Neural progenitor cell (in vitro differentiated cells): ENCODE data around the gene DMRTC1B. TPM values are rescaled to one million over a fixed set of nuclear protein-coding genes. Genes with fewer than 3 reads are reported as not detected.
"Not testable (repeated sequence)": the region's sequence is repeated elsewhere in the genome, so short reads cannot be mapped to it uniquely, and the experiment has no call there.

Experiments used
- DNase-seq: peaks from one replicate; pipeline ENCODE4 v3.0.0-alpha.2; 2016; ENCODE audit warnings: low spot score
- H2AFZ ChIP-seq: fragments of 200-600 bp; sonication (generic); replicated peaks from 2 replicates; pipeline ENCODE4 v1.6.1; 2016; ENCODE audit warnings: antibody characterized with exemption
- H3F3A ChIP-seq: fragments of 200-600 bp; sonication (generic); 2 replicates; pipeline ENCODE4 v1.6.1; 2016; ENCODE audit warnings: antibody characterized with exemption, low read depth
- H3K27ac ChIP-seq: fragments of 200-600 bp; sonication (generic); 2 replicates; pipeline ENCODE4 v1.5.1; 2016; ENCODE audit warnings: mild to moderate bottlenecking
- H3K27me3 ChIP-seq: fragments of 200-600 bp; sonication (generic); 2 replicates; pipeline ENCODE4 v1.6.1; 2016; ENCODE audit warnings: mild to moderate bottlenecking, moderate library complexity
- H3K36me3 ChIP-seq: fragments of 200-600 bp; sonication (generic); 2 replicates; pipeline ENCODE4 v1.5.1; 2016
- H3K4me1 ChIP-seq: fragments of 200-600 bp; sonication (generic); 2 replicates; pipeline ENCODE4 v1.6.1; 2016; ENCODE audit warnings: mixed run types
- H3K4me2 ChIP-seq: fragments of 200-600 bp; sonication (generic); 2 replicates; pipeline ENCODE4 v1.6.1; 2016
- H3K4me3 ChIP-seq: fragments of 200-600 bp; sonication (generic); 2 replicates; pipeline ENCODE4 v1.5.1; 2016
- H3K79me2 ChIP-seq: fragments of 200-600 bp; sonication (generic); 2 replicates; pipeline ENCODE4 v1.6.1; 2016; ENCODE audit warnings: low read depth
- H3K9ac ChIP-seq: fragments of 200-600 bp; sonication (generic); 2 replicates; pipeline ENCODE4 v1.6.1; 2016
- H3K9me3 ChIP-seq: fragments of 200-600 bp; sonication (generic); 2 replicates; pipeline ENCODE4 v1.5.1; 2016; ENCODE audit warnings: low read depth
- H4K20me1 ChIP-seq: fragments of 200-600 bp; sonication (generic); 2 replicates; pipeline ENCODE4 v1.6.1; 2016; ENCODE audit warnings: low read depth
- H3K27ac Mint-ChIP-seq: 3 replicates; pipeline ENCODE4 v1.8.0; 2021; ENCODE audit warnings: mixed read lengths
- H3K27me3 Mint-ChIP-seq: 2 replicates; pipeline ENCODE4 v1.8.0; 2022; ENCODE audit warnings: low read depth, mild to moderate bottlenecking, inconsistent platforms, moderate library complexity, mixed read lengths; ENCODE audit not compliant: insufficient read depth
- H3K36me3 Mint-ChIP-seq: 3 replicates; pipeline ENCODE4 v1.8.0; 2021; ENCODE audit warnings: mixed read lengths
- H3K4me1 Mint-ChIP-seq: 3 replicates; pipeline ENCODE4 v1.8.0; 2021; ENCODE audit warnings: mixed read lengths
- H3K4me3 Mint-ChIP-seq: 3 replicates; pipeline ENCODE4 v1.8.0; 2021; ENCODE audit warnings: mild to moderate bottlenecking, moderate library complexity, mixed read lengths
- H3K9me3 Mint-ChIP-seq: 3 replicates; pipeline ENCODE4 v1.8.0; 2020; ENCODE audit warnings: mixed read lengths
- total RNA-seq: library from RNA; depleted of rRNA; stranded (reverse); fragments of >200 nt; gene quantifications from 2 replicates; pipeline ENCODE4 v1.2.3, GENCODE V29; 2015; ENCODE audit warnings: low replicate concordance

The DMRTC1B gene
- total RNA-seq, 1 donor from 2014 or later = not detected

GRCh38 chrX:72760454-72760853 lies 16.2 kb upstream of the DMRTC1B start:
- H3K4me3 ChIP-seq, H3K36me3 ChIP-seq, H3K9ac ChIP-seq, H3K9me3 Mint-ChIP-seq, H3K79me2 ChIP-seq, H3F3A ChIP-seq, H3K36me3 Mint-ChIP-seq, H3K4me1 ChIP-seq, H3K4me3 Mint-ChIP-seq, H4K20me1 ChIP-seq, DNase-seq, H3K4me1 Mint-ChIP-seq, H3K27ac Mint-ChIP-seq, H3K27me3 Mint-ChIP-seq, H2AFZ ChIP-seq, H3K4me2 ChIP-seq, H3K27ac ChIP-seq, H3K9me3 ChIP-seq, H3K27me3 ChIP-seq: not testable (repeated sequence)

DNA sequence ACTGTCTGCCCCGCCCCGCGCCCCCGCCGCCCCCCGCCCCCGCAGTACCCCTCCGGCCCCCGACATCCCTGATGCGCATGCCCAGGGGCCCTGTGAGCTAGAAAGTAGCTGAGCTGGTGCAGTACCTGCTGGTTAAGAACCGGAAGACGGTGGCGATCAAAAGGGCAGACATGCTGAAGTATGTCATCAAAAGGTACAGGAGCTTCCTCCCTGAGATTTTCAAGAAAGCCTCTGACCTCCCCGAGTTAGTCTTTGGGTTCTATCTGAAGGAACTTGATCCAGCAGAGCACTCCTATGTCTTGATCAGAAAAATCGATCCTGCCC lies 739 bp downstream of the DMRTC1B start:
- not testable (repeated sequence) for H3K27me3 ChIP-seq, H3K4me3 Mint-ChIP-seq, H3K9me3 Mint-ChIP-seq, H3K27ac ChIP-seq, H3K27me3 Mint-ChIP-seq, H2AFZ ChIP-seq, H3K36me3 Mint-ChIP-seq, DNase-seq, H3K4me2 ChIP-seq, H3K36me3 ChIP-seq, H3K27ac Mint-ChIP-seq, H3K9me3 ChIP-seq, H3K4me1 ChIP-seq, H3K9ac ChIP-seq, H3K4me1 Mint-ChIP-seq, H3F3A ChIP-seq, H3K79me2 ChIP-seq, H4K20me1 ChIP-seq, H3K4me3 ChIP-seq

DNA sequence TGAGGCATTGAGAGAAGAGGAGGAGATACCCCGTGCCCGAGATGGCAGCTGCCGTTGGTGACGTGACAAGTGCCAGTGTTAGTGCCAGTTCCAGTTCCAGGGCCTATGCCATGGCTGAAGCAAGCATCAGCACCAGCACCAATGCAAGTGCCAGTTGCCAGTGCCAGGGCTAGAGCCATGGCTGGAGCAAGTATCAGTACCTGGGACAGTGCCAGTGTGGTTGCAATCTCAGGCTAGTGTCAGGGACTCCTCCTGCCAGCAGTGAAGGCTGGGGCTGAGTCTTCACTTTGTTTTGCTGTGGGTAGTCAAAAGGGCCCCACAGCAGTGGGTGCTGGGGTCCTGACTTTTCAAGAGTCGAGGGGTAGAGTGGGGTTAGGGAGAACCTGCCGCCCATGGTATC lies 1.5 kb downstream of the DMRTC1B start:
- H3F3A ChIP-seq, H3K36me3 ChIP-seq, H3K27me3 ChIP-seq, H3K9me3 Mint-ChIP-seq, H3K4me1 ChIP-seq, H3K9me3 ChIP-seq, H3K36me3 Mint-ChIP-seq, H4K20me1 ChIP-seq, H3K79me2 ChIP-seq, H3K4me3 ChIP-seq, H3K27me3 Mint-ChIP-seq, H3K9ac ChIP-seq, H3K27ac ChIP-seq, H2AFZ ChIP-seq, H3K27ac Mint-ChIP-seq, H3K4me3 Mint-ChIP-seq, H3K4me2 ChIP-seq, DNase-seq, H3K4me1 Mint-ChIP-seq: not testable (repeated sequence)

DNA sequence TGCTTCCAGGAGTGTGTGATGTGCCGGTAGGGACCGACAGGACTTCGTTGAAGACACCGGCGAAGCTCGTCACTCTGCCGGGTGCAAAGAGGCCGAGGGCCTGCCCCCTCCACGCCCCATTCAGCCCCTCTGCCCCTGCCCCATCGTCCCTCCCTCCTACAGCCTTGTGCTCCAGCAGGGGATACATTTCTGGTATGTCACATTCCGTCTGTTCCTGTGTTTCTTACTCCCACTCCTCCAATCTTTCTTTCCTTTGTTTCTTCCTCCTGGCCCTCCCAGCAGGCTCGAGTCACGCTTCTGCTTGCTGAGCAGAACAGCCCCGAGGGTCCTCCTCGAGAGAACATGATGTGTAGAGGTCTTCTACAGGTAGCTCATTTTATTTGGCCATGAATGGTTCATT lies 5.9 kb downstream of the DMRTC1B start, which contains the start of gene FAM236B:
Gene FAM236B, minus strand, starts transcription at position 101 of the 400 bp plus-strand sequence. Its CDS starts 100 bp downstream, at position 1.
- H3K9me3 ChIP-seq, H3F3A ChIP-seq, H3K79me2 ChIP-seq, H2AFZ ChIP-seq, H3K9ac ChIP-seq, H3K27me3 Mint-ChIP-seq, H3K27me3 ChIP-seq, H3K36me3 Mint-ChIP-seq, H3K9me3 Mint-ChIP-seq, H3K36me3 ChIP-seq, H3K4me1 ChIP-seq, H4K20me1 ChIP-seq, DNase-seq, H3K4me1 Mint-ChIP-seq, H3K4me3 Mint-ChIP-seq, H3K27ac ChIP-seq, H3K27ac Mint-ChIP-seq, H3K4me3 ChIP-seq, H3K4me2 ChIP-seq: not testable (repeated sequence)

DNA sequence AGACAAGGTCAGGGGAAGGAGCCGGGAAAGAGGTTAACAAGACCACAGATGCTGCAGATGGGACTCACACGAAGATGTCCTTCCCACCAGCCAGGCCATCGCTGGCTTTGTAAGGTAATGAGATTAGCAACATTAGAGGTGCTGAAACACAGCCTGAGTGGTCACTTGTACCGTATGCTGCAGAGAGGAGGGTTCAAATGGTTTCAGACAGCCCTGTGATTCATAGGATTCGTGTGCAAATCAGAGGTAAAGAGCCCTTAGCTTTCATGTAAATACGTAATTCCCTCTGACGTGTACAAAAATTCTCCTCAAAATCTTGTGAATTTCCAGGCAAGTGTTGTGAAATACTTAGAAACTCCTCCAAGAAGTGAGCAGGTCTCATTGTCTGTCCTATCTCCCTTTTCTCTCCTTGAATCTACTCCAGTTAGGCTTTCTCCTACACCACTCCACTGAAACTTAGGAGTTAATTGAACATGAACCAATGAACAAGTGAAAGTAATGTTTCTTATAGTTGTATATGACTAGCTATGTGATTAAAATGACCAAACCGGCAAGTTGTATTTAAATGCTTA lies 6.8 kb downstream of the DMRTC1B start:
- not testable (repeated sequence) for H3K4me1 Mint-ChIP-seq, H3K27me3 ChIP-seq, H3K4me1 ChIP-seq, H3K36me3 Mint-ChIP-seq, H3K27ac Mint-ChIP-seq, H3K4me3 Mint-ChIP-seq, DNase-seq, H3K9me3 ChIP-seq, H3K4me3 ChIP-seq, H3K27me3 Mint-ChIP-seq, H3K79me2 ChIP-seq, H2AFZ ChIP-seq, H4K20me1 ChIP-seq, H3F3A ChIP-seq, H3K27ac ChIP-seq, H3K36me3 ChIP-seq, H3K4me2 ChIP-seq, H3K9ac ChIP-seq, H3K9me3 Mint-ChIP-seq

GRCh38 chrX:72783964-72784363 lies 7.3 kb downstream of the DMRTC1B start:
- not testable (repeated sequence) for H3K27ac ChIP-seq, H3K27ac Mint-ChIP-seq, H3K4me3 ChIP-seq, H3K4me2 ChIP-seq, DNase-seq, H3K9me3 ChIP-seq, H4K20me1 ChIP-seq, H3K27me3 Mint-ChIP-seq, H2AFZ ChIP-seq, H3K4me1 ChIP-seq, H3K36me3 ChIP-seq, H3K36me3 Mint-ChIP-seq, H3K4me1 Mint-ChIP-seq, H3K9ac ChIP-seq, H3K79me2 ChIP-seq, H3K27me3 ChIP-seq, H3K9me3 Mint-ChIP-seq, H3F3A ChIP-seq, H3K4me3 Mint-ChIP-seq

- not testable (repeated sequence) for H3K27me3 Mint-ChIP-seq, H3K4me3 Mint-ChIP-seq, H3K4me1 Mint-ChIP-seq, H3K4me3 ChIP-seq, H3F3A ChIP-seq, H4K20me1 ChIP-seq, H3K9ac ChIP-seq, H3K27ac ChIP-seq, H3K4me1 ChIP-seq, H3K4me2 ChIP-seq, H3K9me3 Mint-ChIP-seq, H3K36me3 ChIP-seq, DNase-seq, H3K9me3 ChIP-seq, H2AFZ ChIP-seq, H3K36me3 Mint-ChIP-seq, H3K79me2 ChIP-seq, H3K27ac Mint-ChIP-seq, H3K27me3 ChIP-seq
These were observed 11.5 kb downstream of the DMRTC1B start for GRCh38 chrX:72788142-72788541.

DNA sequence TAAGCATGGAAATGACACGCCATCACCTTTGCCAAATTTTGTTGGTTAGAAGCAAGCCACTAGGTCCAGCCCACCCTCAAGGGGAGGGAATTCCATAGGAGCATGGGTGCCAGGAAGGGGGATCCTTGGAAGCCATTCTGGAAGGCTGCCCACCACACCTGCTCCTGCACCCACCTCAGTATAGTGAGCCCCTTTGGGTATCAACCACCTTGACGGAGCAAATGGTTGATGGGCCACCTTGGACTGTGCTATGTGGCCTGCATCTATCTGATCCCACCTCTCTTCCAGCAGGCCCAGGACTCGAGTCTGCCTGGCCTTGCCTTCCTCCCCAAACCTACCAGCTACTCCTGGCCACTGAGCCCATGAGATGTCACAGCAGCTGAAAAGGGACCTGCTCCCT lies 13.7 kb downstream of the DMRTC1B start:
- not testable (repeated sequence) for H3K36me3 Mint-ChIP-seq, H3K27ac Mint-ChIP-seq, H3K27me3 Mint-ChIP-seq, H4K20me1 ChIP-seq, H3K9ac ChIP-seq, H3K27me3 ChIP-seq, H3K4me1 Mint-ChIP-seq, H2AFZ ChIP-seq, H3K36me3 ChIP-seq, H3F3A ChIP-seq, H3K79me2 ChIP-seq, H3K9me3 Mint-ChIP-seq, H3K9me3 ChIP-seq, H3K4me1 ChIP-seq, H3K4me2 ChIP-seq, H3K27ac ChIP-seq, H3K4me3 Mint-ChIP-seq, H3K4me3 ChIP-seq, DNase-seq
